Skeletal muscle tissue (tissue), 4 donors: ENCODE results near the gene MAGEA10. TPM values are rescaled to one million over a fixed set of nuclear protein-coding genes. Genes with fewer than 3 reads are reported as not detected.
"Not testable (repeated sequence)": the region's sequence is repeated elsewhere in the genome, so short reads cannot be mapped to it uniquely, and the experiment has no call there.

Experiments used
- H3K27ac ChIP-seq: one replicate; pipeline ENCODE4 v1.7.0; 2013; ENCODE audit warnings: mild to moderate bottlenecking, low read depth, low read length, inconsistent platforms
- H3K27me3 ChIP-seq, 3 donors: one replicate each; pipeline ENCODE4 v1.7.0; 2013; ENCODE audit warnings: low read length in 3 of 3; ENCODE audit not compliant: control insufficient read depth in 3 of 3, insufficient read depth in 3 of 3
- H3K36me3 ChIP-seq, 3 donors: one replicate each; pipeline ENCODE4 v1.7.0; 2013; ENCODE audit warnings: low read length in 3 of 3; ENCODE audit not compliant: control insufficient read depth in 3 of 3, insufficient read depth in 3 of 3
- H3K4me1 ChIP-seq, 3 donors: one replicate each; pipeline ENCODE4 v1.7.0; 2013; ENCODE audit warnings: low read length in 3 of 3, mild to moderate bottlenecking in 3 of 3; ENCODE audit not compliant: control insufficient read depth in 3 of 3, insufficient read depth in 3 of 3
- H3K4me3 ChIP-seq, 3 donors: one replicate each; pipeline ENCODE4 v1.7.0; 2013; ENCODE audit warnings: low read length in 3 of 3
- H3K9ac ChIP-seq, 3 donors: one replicate each; pipeline ENCODE4 v1.7.0; 2013; ENCODE audit warnings: low read length in 3 of 3, mild to moderate bottlenecking in 3 of 3, moderate library complexity in 2 of 3, low read depth in 1 of 3
- H3K9me3 ChIP-seq, 3 donors: one replicate each; pipeline ENCODE4 v1.7.0; 2013; ENCODE audit warnings: low read length in 3 of 3; ENCODE audit not compliant: control insufficient read depth in 3 of 3
- total RNA-seq: library from RNA; depleted of rRNA; stranded (reverse); fragments of >200 nt; gene quantifications from one replicate; pipeline ENCODE4 v1.2.3, GENCODE V29; 2014
- donor health status: Osteomylitis.

The MAGEA10 gene
- total RNA-seq, 1 donor from 2014 or later: not detected

DNA sequence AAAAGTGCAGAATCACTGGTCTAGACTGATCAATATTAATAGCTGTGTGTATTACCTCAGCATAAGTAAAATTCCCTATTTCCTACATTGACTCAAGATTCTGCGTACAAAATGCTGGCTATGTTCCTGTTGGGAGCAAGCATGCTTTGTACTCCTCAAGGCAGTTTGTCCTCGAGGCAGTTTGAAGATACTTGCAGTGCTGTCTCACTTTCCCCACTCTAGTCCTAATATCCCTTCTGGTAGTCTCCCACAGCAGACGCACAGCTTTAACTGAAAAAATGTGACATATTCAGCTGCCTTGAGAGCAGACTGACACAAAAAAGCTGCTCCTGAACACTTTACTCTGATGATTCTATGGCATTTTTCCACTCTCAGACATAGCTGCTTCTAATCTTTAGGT, 12.9 kb upstream of the MAGEA10 start:
- no peak overlapping the region for H3K27ac ChIP-seq
- no peaks in the 10 kb centered on the region for H3K27me3 ChIP-seq
- H3K36me3 ChIP-seq: no peaks in the 10 kb centered on the region
- no peak overlapping the region for H3K9ac ChIP-seq
- H3K4me3 ChIP-seq: no peak overlapping the region
- H3K4me1 ChIP-seq: no peaks in the 10 kb centered on the region
- H3K9me3 ChIP-seq: no peaks in the 10 kb centered on the region

DNA sequence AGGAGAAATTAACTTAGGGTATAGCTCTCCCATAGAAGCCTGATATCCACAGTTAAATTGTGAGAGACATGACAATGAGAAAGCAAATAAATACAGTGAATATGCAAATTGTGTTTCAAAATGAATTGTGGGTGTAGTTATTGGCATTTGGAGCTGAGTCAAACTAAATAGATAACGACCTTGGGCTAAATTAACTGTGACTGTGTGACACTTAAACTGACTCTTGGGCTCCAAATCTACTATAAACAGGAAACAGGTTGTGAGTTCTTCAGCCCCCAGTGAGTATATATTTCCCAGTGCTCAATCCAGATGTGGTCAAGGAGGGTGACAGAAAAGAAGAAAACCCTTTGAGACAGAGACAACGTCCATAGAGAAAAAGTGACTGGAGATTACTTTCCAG, 11.3 kb upstream of the MAGEA10 start:
- Histone ChIP-seq H3K9ac (no peak overlapping the region), H3K4me3 (no peak overlapping the region), H3K27ac (no peak overlapping the region), H3K27me3 (no peaks in the 10 kb centered on the region), H3K9me3 (no peaks in the 10 kb centered on the region), H3K4me1 (no peaks in the 10 kb centered on the region), H3K36me3 (no peaks in the 10 kb centered on the region)

GRCh38 chrX:152139589-152139988, 1.2 kb upstream of the MAGEA10 start:
- Histone ChIP-seq H3K27ac (no peak overlapping the region), H3K9ac (no peak overlapping the region)

GRCh38 chrX:152137771-152138387, 498 bp downstream of the MAGEA10 start:
- Histone ChIP-seq H3K4me1 (no peaks in the 10 kb centered on the region), H3K9me3 (no peaks in the 10 kb centered on the region), H3K4me3 (no peak overlapping the region), H3K27ac (no peak overlapping the region), H3K36me3 (no peaks in the 10 kb centered on the region), H3K9ac (no peak overlapping the region), H3K27me3 (peaks cover 0 to 4% (median 0%) of the 10 kb centered on the region in 3 donors)

More at GRCh38 chrX:152139589-152139988, 1.2 kb upstream of the MAGEA10 start:
- peaks cover 0 to 4% (median 0%) of the 10 kb centered on the region in 3 donors for H3K27me3 ChIP-seq
- H3K4me3 ChIP-seq: no peak overlapping the region
- H3K4me1 ChIP-seq: no peaks in the 10 kb centered on the region
- H3K36me3 ChIP-seq: no peaks in the 10 kb centered on the region
- H3K9me3 ChIP-seq: no peaks in the 10 kb centered on the region

GRCh38 chrX:152136312-152136711, 2.1 kb downstream of the MAGEA10 start:
- Histone ChIP-seq H3K9ac (no peak overlapping the region), H3K9me3 (no peaks in the 10 kb centered on the region), H3K27me3 (peaks cover 0 to 7% (median 0%) of the 10 kb centered on the region in 3 donors), H3K27ac (no peak overlapping the region), H3K4me3 (no peak overlapping the region), H3K4me1 (no peaks in the 10 kb centered on the region), H3K36me3 (no peaks in the 10 kb centered on the region)

DNA sequence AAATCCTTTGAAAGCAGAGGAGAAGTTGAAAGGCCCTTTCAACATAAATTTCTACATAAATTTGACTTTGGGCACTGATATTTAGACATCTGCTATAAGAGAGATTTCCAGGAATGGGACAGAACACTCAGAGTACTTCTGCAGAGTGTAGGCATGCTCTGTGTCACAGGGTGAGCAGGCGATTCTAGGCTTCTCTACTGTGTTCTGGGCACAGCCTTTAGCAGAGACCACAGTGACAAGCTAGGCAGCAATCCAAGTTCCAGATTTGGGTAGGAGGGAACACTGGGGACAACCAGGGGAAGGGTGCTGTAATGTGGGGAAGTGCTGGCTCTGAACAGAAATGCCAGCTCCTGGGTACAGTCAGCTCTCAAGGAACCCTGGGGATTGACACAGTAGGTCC, 6.9 kb downstream of the MAGEA10 start:
- H3K27me3 ChIP-seq: peaks cover 0 to 7% (median 0%) of the 10 kb centered on the region in 3 donors
- no peaks in the 10 kb centered on the region for H3K9me3 ChIP-seq
- H3K4me1 ChIP-seq: no peaks in the 10 kb centered on the region
- H3K27ac ChIP-seq: no peak overlapping the region
- H3K4me3 ChIP-seq: no peak overlapping the region
- no peak overlapping the region for H3K9ac ChIP-seq
- no peaks in the 10 kb centered on the region for H3K36me3 ChIP-seq

DNA sequence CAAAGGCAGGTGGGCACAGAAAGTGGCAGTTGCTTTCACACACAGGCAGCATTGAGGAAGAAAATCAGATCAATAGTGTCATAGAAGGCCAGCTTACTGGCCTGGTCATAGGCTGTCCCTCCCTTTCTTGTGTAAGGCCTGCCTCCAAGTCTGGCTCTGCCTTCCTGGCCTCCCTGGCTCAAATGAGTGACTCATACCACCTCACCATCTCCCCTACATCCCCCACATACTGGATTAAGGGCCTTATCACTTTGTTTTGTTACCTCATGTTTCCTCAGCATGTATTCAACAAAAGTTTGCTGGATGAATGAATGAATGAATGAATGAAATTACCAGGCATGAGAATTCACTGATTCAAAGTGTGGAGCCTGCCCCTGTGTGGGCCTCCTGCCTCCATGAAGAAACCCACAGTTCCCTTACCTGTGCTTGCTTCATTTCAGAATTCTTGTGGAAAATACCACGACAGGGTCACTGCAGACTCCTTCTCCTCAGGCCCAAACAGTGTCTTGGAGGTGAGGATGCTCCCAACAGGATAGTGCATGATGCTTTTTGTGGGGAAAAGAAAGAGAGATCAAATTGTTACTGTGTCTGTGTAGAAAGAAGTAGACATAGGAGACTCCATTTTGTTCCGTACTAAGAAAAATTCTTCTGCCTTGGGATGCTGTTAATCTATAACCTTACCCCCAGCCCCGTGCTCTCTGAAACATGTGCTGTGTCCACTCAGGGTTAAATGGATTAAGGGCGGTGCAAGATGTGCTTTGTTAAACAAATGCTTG, 9.1 kb downstream of the MAGEA10 start:
- not testable (repeated sequence) for H3K9me3 ChIP-seq, H3K27ac ChIP-seq, H3K36me3 ChIP-seq, H3K4me1 ChIP-seq, H3K4me3 ChIP-seq, H3K27me3 ChIP-seq, H3K9ac ChIP-seq

- no peaks in the 10 kb centered on the region for H3K36me3 ChIP-seq
- H3K9me3 ChIP-seq: no peaks in the 10 kb centered on the region
- no peak overlapping the region for H3K4me3 ChIP-seq
- no peaks in the 10 kb centered on the region for H3K4me1 ChIP-seq
- no peaks in the 10 kb centered on the region for H3K27me3 ChIP-seq
- H3K9ac ChIP-seq: no peak overlapping the region
- no peak overlapping the region for H3K27ac ChIP-seq
Measured at GRCh38 chrX:152117305-152117704, 21.1 kb downstream of the MAGEA10 start.

DNA sequence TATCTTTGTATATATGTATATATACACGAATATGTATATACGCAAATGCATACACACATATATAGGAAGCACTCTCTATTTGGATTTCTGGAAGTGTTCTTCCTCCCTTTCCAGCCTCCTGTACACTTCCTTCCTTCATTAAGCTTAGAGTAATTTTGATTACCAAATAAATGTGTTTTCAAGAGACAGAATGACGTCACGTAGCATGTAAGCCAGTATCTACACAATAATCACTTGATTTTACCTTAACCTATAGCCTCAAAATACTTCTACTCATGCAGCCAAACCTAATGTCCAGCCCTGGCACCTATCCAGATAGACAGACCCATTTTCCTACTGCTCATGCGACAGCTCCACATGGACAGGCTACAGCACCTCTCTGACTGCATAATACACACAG, 29.9 kb downstream of the MAGEA10 start:
- no peak overlapping the region for H3K9ac ChIP-seq
- H3K27ac ChIP-seq: no peak overlapping the region

GRCh38 chrX:152103866-152104265, 34.5 kb downstream of the MAGEA10 start:
- Histone ChIP-seq H3K4me1 (no peaks in the 10 kb centered on the region), H3K4me3 (no peak overlapping the region), H3K9ac (no peak overlapping the region), H3K36me3 (no peaks in the 10 kb centered on the region), H3K27ac (no peak overlapping the region), H3K27me3 (no peaks in the 10 kb centered on the region), H3K9me3 (no peaks in the 10 kb centered on the region)

More for the DNA sequence above, 29.9 kb downstream of the MAGEA10 start:
- no peaks in the 10 kb centered on the region for H3K27me3 ChIP-seq
- H3K9me3 ChIP-seq: no peaks in the 10 kb centered on the region
- H3K4me1 ChIP-seq: no peaks in the 10 kb centered on the region
- no peak overlapping the region for H3K4me3 ChIP-seq
- no peaks in the 10 kb centered on the region for H3K36me3 ChIP-seq
